AML-193 (cell line): Measurements from ENCODE around the gene HTR2A.
"Not testable (repeated sequence)": the region's sequence is repeated elsewhere in the genome, so short reads cannot be mapped to it uniquely, and the experiment has no call there.

Experiments used
- DNase-seq, 2 experiments: peaks; one replicate each; lab custom pipeline; 2025; lab: John Stamatoyannopoulos, UW

Gene HTR2A

GRCh38 chr13:46804921-46805320 is 91.9 kb downstream of the HTR2A start:
- DNase-seq = not testable (repeated sequence)

- DNase-seq = no peak
Measured at GRCh38 chr13:46804391-46804815, 92.5 kb downstream of the HTR2A start.

- no peak for DNase-seq
Measured at GRCh38 chr13:46803586-46803985, 93.3 kb downstream of the HTR2A start.

DNA sequence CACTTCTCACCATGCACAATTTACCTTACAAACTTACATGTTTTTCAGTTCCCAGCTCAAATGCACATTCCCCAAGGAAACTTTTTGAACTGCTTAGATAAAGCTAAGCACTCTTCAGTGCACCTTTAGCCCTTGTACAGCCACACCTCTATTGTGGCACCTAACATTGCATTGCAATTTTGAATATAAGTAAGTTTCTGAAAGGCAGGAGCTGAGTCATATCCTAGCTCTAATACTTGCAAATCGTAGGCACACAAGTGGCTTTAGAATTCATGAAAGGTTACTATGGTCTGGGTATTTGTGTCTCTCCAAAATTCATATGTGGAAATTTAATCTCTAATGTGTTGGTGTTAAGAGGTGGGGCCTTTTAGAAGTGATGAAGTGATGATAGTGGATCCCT is 95.0 kb downstream of the HTR2A start:
- no peak for DNase-seq

- peak in 1 of 2 experiments; percentile 22 for DNase-seq
Measured at GRCh38 chr13:46799139-46799538, 97.7 kb downstream of the HTR2A start.

DNA sequence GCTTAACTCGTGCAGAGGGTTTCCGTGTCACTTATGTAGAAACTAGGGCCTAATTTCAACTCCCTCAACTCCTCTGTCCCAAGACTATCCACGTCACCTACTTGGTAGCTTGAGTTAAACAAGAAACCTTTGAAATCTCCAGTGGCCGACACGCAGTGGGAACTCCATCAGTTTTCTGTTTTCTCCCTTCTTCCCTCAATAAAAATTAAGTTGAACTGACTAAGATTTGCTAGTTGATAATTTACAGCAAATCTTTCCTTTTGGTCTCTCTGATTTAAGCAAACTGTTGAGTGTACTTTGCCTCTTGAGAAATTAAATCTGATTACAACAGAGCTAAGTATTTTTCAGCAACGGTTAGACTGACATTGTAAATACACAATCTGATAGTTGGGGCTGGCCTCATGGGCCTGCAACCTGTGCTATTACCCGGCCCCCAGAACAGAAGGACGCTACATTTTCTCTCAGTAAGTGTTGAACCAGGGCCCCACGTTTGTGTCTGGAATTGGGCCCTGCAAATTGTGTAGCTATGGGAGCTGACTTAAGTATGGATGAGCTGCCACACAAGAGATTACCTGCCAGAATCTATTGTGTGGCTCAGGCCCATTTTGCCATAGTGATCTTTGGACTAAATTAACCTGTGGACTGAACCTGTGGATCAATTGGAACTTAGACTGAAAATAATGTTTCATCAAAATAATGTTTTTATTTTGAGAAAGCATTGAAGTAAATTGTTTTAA is 99.2 kb downstream of the HTR2A start:
- no peak for DNase-seq

GRCh38 chr13:46796515-46797474 is 100.1 kb downstream of the HTR2A start, which contains the start of gene ESD:
ESD (minus strand) TSS chr13:46797161; CDS start chr13:46791413, 5,748 bp downstream.
- peak; percentile 95 for DNase-seq

GRCh38 chr13:46796129-46796514 is 100.7 kb downstream of the HTR2A start:
- no peak for DNase-seq

- DNase-seq = no peak
Measured at GRCh38 chr13:46795321-46795720, 101.5 kb downstream of the HTR2A start.

DNA sequence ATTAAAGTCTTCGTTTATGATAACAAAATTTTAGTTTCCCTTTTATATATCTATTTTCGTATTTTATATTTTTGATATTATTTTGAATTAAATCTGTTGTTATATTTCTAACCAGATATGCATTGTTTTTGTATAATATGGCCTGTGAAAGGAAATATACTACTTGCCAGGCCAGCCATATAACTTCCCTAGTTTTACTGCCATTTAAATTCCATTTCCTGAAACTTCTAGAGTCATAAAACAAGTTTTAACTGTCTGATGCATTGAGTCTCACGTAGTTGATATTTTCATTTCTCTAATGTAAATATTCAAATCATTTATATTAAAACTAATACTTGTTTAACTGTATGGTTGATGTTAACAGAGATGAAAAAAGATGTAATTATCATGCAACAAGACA is 113.3 kb downstream of the HTR2A start:
- no peak for DNase-seq

DNA sequence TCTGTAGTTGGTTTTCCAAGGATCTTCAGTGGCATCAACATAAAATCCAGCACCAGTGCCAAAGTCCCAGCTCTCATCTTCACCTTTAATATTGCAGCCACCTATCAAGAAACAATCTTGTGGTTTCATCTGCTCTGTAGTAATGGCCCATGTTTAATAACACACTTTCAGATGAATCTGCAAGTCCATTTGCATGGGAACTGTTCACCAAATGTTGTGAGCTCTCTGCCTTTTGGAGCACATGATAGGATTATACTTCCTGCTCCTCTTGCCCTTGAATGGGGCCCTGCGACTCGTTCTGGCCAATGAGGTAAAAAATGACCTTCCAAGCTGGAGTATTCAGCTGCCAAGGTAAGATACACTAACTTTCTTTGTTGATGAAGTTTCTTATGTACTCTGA is 114.2 kb downstream of the HTR2A start:
- DNase-seq = no peak

DNA sequence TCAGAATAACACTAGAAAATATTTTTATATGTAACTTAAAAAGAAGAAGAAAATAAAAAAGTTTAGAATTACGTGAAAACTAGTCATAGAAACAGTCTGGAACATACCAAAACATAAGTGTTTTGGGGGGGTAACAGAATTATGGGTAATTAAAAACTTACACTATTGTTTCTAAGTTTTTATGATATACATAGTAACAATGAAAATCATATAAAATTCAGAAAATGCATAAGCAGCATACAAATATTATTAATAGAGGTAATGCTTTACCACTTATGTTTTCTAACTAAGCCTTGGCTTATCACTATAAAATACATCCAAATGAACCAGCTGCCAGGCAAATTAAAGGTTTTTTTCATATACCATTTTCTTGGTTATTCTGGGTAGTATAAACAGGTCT is 114.8 kb downstream of the HTR2A start:
- no peak for DNase-seq
